Activated CD4-positive, alpha-beta memory T cell treated with anti-CD3 and anti-CD28 coated beads, Interleukin-2, amount 10 ng/mL, durations not matched to agents 7 days and 5 days (primary cell): ENCODE results near the gene MSL1. TPM values are rescaled to one million over a fixed set of nuclear protein-coding genes. Genes with fewer than 3 reads are reported as not detected.
A peak's percentile ranks its signal among the peaks of the same experiment; 100 is the strongest.

Experiments used
- CTCF ChIA-PET: fragments of 350-600 bp; sonication (Branson Sonifier 250); formaldehyde crosslinking; loops from one replicate; lab custom pipeline; 2021; ENCODE audit warnings: antibody characterized with exemption, inconsistent platforms; lab: Charles Lee
- POLR2A ChIA-PET: fragments of 350-600 bp; sonication (Branson Sonifier 250); formaldehyde crosslinking; loops from one replicate; lab custom pipeline; 2021; ENCODE audit warnings: antibody characterized with exemption; lab: Charles Lee
- DNase-seq: peaks from one replicate; pipeline ENCODE4 v3.0.0-alpha.2; 2020
- H3K27ac Mint-ChIP-seq: one replicate; pipeline ENCODE4 v1.8.0; 2021; ENCODE audit warnings: mild to moderate bottlenecking, mixed read lengths
- H3K27me3 Mint-ChIP-seq: one replicate; pipeline ENCODE4 v1.8.0; 2021; ENCODE audit warnings: mixed read lengths
- H3K36me3 Mint-ChIP-seq: one replicate; pipeline ENCODE4 v1.8.0; 2021; ENCODE audit warnings: low read depth, mixed read lengths
- H3K4me1 Mint-ChIP-seq: one replicate; pipeline ENCODE4 v1.8.0; 2021; ENCODE audit warnings: mixed read lengths
- H3K4me3 Mint-ChIP-seq: one replicate; pipeline ENCODE4 v1.8.0; 2021; ENCODE audit warnings: mild to moderate bottlenecking, mixed read lengths
- H3K9me3 Mint-ChIP-seq: one replicate; pipeline ENCODE4 v1.8.0; 2021; ENCODE audit warnings: mixed read lengths
- total RNA-seq, 2 experiments: library from RNA; stranded (reverse); gene quantifications; one replicate each; pipeline ENCODE4 v1.2.3, GENCODE V29; 2021

Gene MSL1
- total RNA-seq, result 100 to 1,000 TPM; 102 to 103 TPM

- CTCF ChIA-PET, result interaction anchor here (1.0 to 4.1 kb wide), 6 partner anchors 9 to 46 kb away, joined by 5 to 75 read pairs (median 8); partner anchors contain the start of genes CASC3 and NR1D1
- POLR2A ChIA-PET, result interaction anchor here (0.8 to 5.6 kb wide), 13 partner anchors 9 to 141 kb away, joined by 3 to 132 read pairs (median 6); partner anchors contain the start of genes CASC3, NR1D1 and PSMD3
- H3K36me3 Mint-ChIP-seq, result peaks cover 30% of the 10 kb centered on the region
Observed at GRCh38 chr17:40121181-40122135, at the start of gene MSL1. Gene MSL1 (plus strand): TSS chr17:40121971. CDS start chr17:40122613, 642 bp downstream.

GRCh38 chr17:40072040-40072734 lies 49.6 kb upstream of the MSL1 start:
- ChIA-PET POLR2A (interaction anchor here (0.5 kb wide), 1 partner anchor 22 kb away, joined by 3 read pairs; no protein-coding TSS in a partner anchor), CTCF (interaction anchor here (1.9 kb wide), 1 partner anchor 14 kb away, joined by 6 read pairs; no protein-coding TSS in a partner anchor)
- DNase-seq, result no peak
- Mint-ChIP-seq H3K36me3 (no peaks in the 10 kb centered on the region), H3K4me1 (peaks cover 38% of the 10 kb centered on the region), H3K27ac (no peak overlapping the region), H3K4me3 (no peak overlapping the region), H3K27me3 (no peaks in the 10 kb centered on the region), H3K9me3 (no peaks in the 10 kb centered on the region)

More at GRCh38 chr17:40121181-40122135, at the start of gene MSL1:
- Mint-ChIP-seq H3K4me1 (peaks cover 39% of the 10 kb centered on the region), H3K4me3 (peak within 1 kb of the TSS; percentile 78), H3K27me3 (no peaks in the 10 kb centered on the region), H3K9me3 (no peaks in the 10 kb centered on the region), H3K27ac (peak within 1 kb of the TSS; percentile 74)
- peak; percentile 86 for DNase-seq

- no peaks in the 10 kb centered on the region for H3K36me3 Mint-ChIP-seq
- ChIA-PET POLR2A (interaction anchor here (0.5 to 4.6 kb wide), 6 partner anchors 10 to 50 kb away, joined by 3 to 35 read pairs (median 3); partner anchors contain the start of genes NR1D1 and THRA), CTCF (interaction anchor here (0.6 to 4.0 kb wide), 7 partner anchors 8 to 827 kb away, joined by 4 to 60 read pairs (median 6); partner anchors contain the start of genes MED24 and THRA)
- DNase-seq, result no peak
- H3K27ac Mint-ChIP-seq, result no peak overlapping the region
- H3K9me3 Mint-ChIP-seq, result no peaks in the 10 kb centered on the region
- no peaks in the 10 kb centered on the region for H3K27me3 Mint-ChIP-seq
- no peak overlapping the region for H3K4me3 Mint-ChIP-seq
- H3K4me1 Mint-ChIP-seq, result peaks cover 35% of the 10 kb centered on the region
Observed at GRCh38 chr17:40072735-40073346, 48.9 kb upstream of the MSL1 start.

GRCh38 chr17:40073454-40074174 lies 48.2 kb upstream of the MSL1 start:
- CTCF ChIA-PET, result interaction anchor here (0.6 to 4.0 kb wide), 12 partner anchors 9 to 828 kb away, joined by 4 to 60 read pairs (median 6); partner anchors contain the start of genes MED24, NR1D1 and THRA
- no peak for DNase-seq
- Mint-ChIP-seq H3K4me1 (peaks cover 29% of the 10 kb centered on the region), H3K4me3 (no peak overlapping the region), H3K9me3 (no peaks in the 10 kb centered on the region), H3K27ac (no peak overlapping the region), H3K36me3 (no peaks in the 10 kb centered on the region), H3K27me3 (no peaks in the 10 kb centered on the region)
- POLR2A ChIA-PET, result interaction anchor here (0.8 to 4.6 kb wide), 5 partner anchors 10 to 49 kb away, joined by 3 to 35 read pairs (median 3); partner anchors contain the start of genes NR1D1 and THRA

- ChIA-PET CTCF (interaction anchor here (0.6 to 4.0 kb wide), 12 partner anchors 9 to 157 kb away, joined by 4 to 60 read pairs (median 14); partner anchors contain the start of genes MED24, NR1D1 and THRA), POLR2A (interaction anchor here (1.0 to 4.6 kb wide), 4 partner anchors 19 to 49 kb away, joined by 3 to 35 read pairs (median 8); partner anchors contain the start of genes MED24 and NR1D1)
- Mint-ChIP-seq H3K27me3 (no peaks in the 10 kb centered on the region), H3K9me3 (no peaks in the 10 kb centered on the region), H3K4me1 (peaks cover 24% of the 10 kb centered on the region), H3K36me3 (no peaks in the 10 kb centered on the region), H3K4me3 (no peak overlapping the region), H3K27ac (no peak overlapping the region)
- DNase-seq, result no peak
Observed at GRCh38 chr17:40074175-40074512, 47.6 kb upstream of the MSL1 start.

GRCh38 chr17:40074871-40075200 lies 46.9 kb upstream of the MSL1 start:
- CTCF ChIA-PET, result interaction anchor here (0.6 to 4.0 kb wide), 25 partner anchors 10 to 299 kb away, joined by 3 to 60 read pairs (median 4); partner anchors contain the start of genes MED24, NR1D1, PSMD3 and THRA
- no peaks in the 10 kb centered on the region for H3K27me3 Mint-ChIP-seq
- POLR2A ChIA-PET, result interaction anchor here (1.0 to 4.6 kb wide), 5 partner anchors 15 to 48 kb away, joined by 3 to 35 read pairs (median 7); partner anchors contain the start of genes MED24 and NR1D1
- DNase-seq, result no peak
- H3K27ac Mint-ChIP-seq, result no peak overlapping the region
- H3K4me1 Mint-ChIP-seq, result peaks cover 17% of the 10 kb centered on the region
- no peaks in the 10 kb centered on the region for H3K9me3 Mint-ChIP-seq
- no peak overlapping the region for H3K4me3 Mint-ChIP-seq
- H3K36me3 Mint-ChIP-seq, result no peaks in the 10 kb centered on the region

GRCh38 chr17:40075201-40075941 lies 46.4 kb upstream of the MSL1 start:
- no peaks in the 10 kb centered on the region for H3K36me3 Mint-ChIP-seq
- peak; percentile 67 for DNase-seq
- ChIA-PET CTCF (interaction anchor here (0.6 to 4.0 kb wide), 41 partner anchors 10 to 474 kb away, joined by 3 to 60 read pairs (median 4); partner anchors contain the start of genes CASC3, MED24, NR1D1 and PSMD3), POLR2A (interaction anchor here (0.7 to 4.6 kb wide), 8 partner anchors 15 to 64 kb away, joined by 3 to 35 read pairs (median 4); partner anchors contain the start of genes MED24 and NR1D1)
- peaks cover 12% of the 10 kb centered on the region for H3K4me1 Mint-ChIP-seq
- no peak overlapping the region for H3K4me3 Mint-ChIP-seq
- H3K27ac Mint-ChIP-seq, result peak overlapping the region; percentile 19
- H3K27me3 Mint-ChIP-seq, result no peaks in the 10 kb centered on the region
- no peaks in the 10 kb centered on the region for H3K9me3 Mint-ChIP-seq

GRCh38 chr17:40075942-40076498 lies 45.8 kb upstream of the MSL1 start:
- ChIA-PET CTCF (interaction anchor here (0.6 to 4.0 kb wide), 36 partner anchors 10 to 475 kb away, joined by 3 to 60 read pairs (median 4); partner anchors contain the start of genes CASC3, MED24, NR1D1 and PSMD3), POLR2A (interaction anchor here (0.7 to 4.6 kb wide), 8 partner anchors 14 to 63 kb away, joined by 3 to 35 read pairs (median 4); partner anchors contain the start of genes MED24 and NR1D1)
- Mint-ChIP-seq H3K4me3 (no peak overlapping the region), H3K27ac (no peak overlapping the region), H3K36me3 (no peaks in the 10 kb centered on the region), H3K27me3 (no peaks in the 10 kb centered on the region), H3K9me3 (no peaks in the 10 kb centered on the region), H3K4me1 (peaks cover 12% of the 10 kb centered on the region)
- DNase-seq, result no peak

- Mint-ChIP-seq H3K4me1 (peaks cover 12% of the 10 kb centered on the region), H3K36me3 (no peaks in the 10 kb centered on the region), H3K27me3 (no peaks in the 10 kb centered on the region), H3K4me3 (no peak overlapping the region), H3K9me3 (no peaks in the 10 kb centered on the region), H3K27ac (no peak overlapping the region)
- POLR2A ChIA-PET, result interaction anchor here (4.6 kb wide), 1 partner anchor 22 kb away, joined by 35 read pairs; the partner anchor contains the start of gene NR1D1
- CTCF ChIA-PET, result interaction anchor here (1.6 to 4.0 kb wide), 11 partner anchors 9 to 96 kb away, joined by 4 to 60 read pairs (median 10); partner anchors contain the start of genes NR1D1, PSMD3 and THRA
- DNase-seq, result no peak
Observed at GRCh38 chr17:40076591-40076990, 45.2 kb upstream of the MSL1 start.

- Mint-ChIP-seq H3K27ac (no peak overlapping the region), H3K9me3 (no peaks in the 10 kb centered on the region), H3K4me3 (no peak overlapping the region), H3K4me1 (peaks cover 12% of the 10 kb centered on the region), H3K36me3 (no peaks in the 10 kb centered on the region), H3K27me3 (no peaks in the 10 kb centered on the region)
- CTCF ChIA-PET, result interaction anchor here (0.7 to 1.5 kb wide), 2 partner anchors 16 to 35 kb away, joined by 3 to 4 read pairs; no protein-coding TSS in a partner anchor
- POLR2A ChIA-PET, result interaction anchor here (0.9 kb wide), 1 partner anchor 17 kb away, joined by 4 read pairs; no protein-coding TSS in a partner anchor
- no peak for DNase-seq
Observed at GRCh38 chr17:40079545-40079944, 42.2 kb upstream of the MSL1 start.
